Limb (tissue), 2 donors: ENCODE measurements around the gene PDE8A.

Source experiments
- DNase-seq, 2 donors: peaks; one replicate each; pipeline ENCODE4 v3.0.0-alpha.2; 2016; ENCODE audit errors: extremely low spot score in 2 of 2

Gene PDE8A

GRCh38 chr15:84981711-84982300 lies at the start of gene PDE8A:
PDE8A (plus strand) TSS chr15:84981856; CDS start chr15:84982163, 307 bp downstream.
- DNase-seq, result peak; percentile 37 to 69

- DNase-seq, result no peak
These were observed 46.5 kb upstream of the PDE8A start for GRCh38 chr15:84934942-84935729.

GRCh38 chr15:84937144-84937543 lies 44.5 kb upstream of the PDE8A start:
- no peak for DNase-seq

GRCh38 chr15:84938726-84939125 lies 42.9 kb upstream of the PDE8A start:
- DNase-seq, result no peak

GRCh38 chr15:84940399-84940798 lies 41.3 kb upstream of the PDE8A start:
- no peak for DNase-seq

- no peak for DNase-seq
These were observed 39.2 kb upstream of the PDE8A start for GRCh38 chr15:84942456-84942855.

GRCh38 chr15:84944311-84944710 lies 37.3 kb upstream of the PDE8A start:
- DNase-seq, result no peak

- no peak for DNase-seq
These were observed 36.8 kb upstream of the PDE8A start for GRCh38 chr15:84944861-84945260.

GRCh38 chr15:84946772-84947489 lies 34.7 kb upstream of the PDE8A start:
- no peak for DNase-seq

- DNase-seq, result no peak
These were observed 33.5 kb upstream of the PDE8A start for GRCh38 chr15:84947947-84948830.

GRCh38 chr15:84949043-84949442 lies 32.6 kb upstream of the PDE8A start:
- DNase-seq, result no peak

- no peak for DNase-seq
These were observed 31.6 kb upstream of the PDE8A start for GRCh38 chr15:84949845-84950569.

- no peak for DNase-seq
These were observed 31.0 kb upstream of the PDE8A start for GRCh38 chr15:84950570-84951111.

GRCh38 chr15:84951736-84952135 lies 29.9 kb upstream of the PDE8A start:
- DNase-seq, result no peak

- DNase-seq, result no peak
These were observed 28.5 kb upstream of the PDE8A start for GRCh38 chr15:84953136-84953535.

- no peak for DNase-seq
These were observed 27.9 kb upstream of the PDE8A start for GRCh38 chr15:84953726-84954125.

GRCh38 chr15:84955089-84955848 lies 26.4 kb upstream of the PDE8A start:
- DNase-seq, result peak; percentile 19 to 75

- DNase-seq, result no peak
These were observed 25.5 kb upstream of the PDE8A start for GRCh38 chr15:84956199-84956598.

- no peak for DNase-seq
These were observed 21.1 kb upstream of the PDE8A start for GRCh38 chr15:84960391-84961113.
